ENCODE results near the gene TUBB8.
"Not testable (repeated sequence)": the region's sequence is repeated elsewhere in the genome, so short reads cannot be mapped to it uniquely, and the experiment has no call there.

- not testable (repeated sequence) for TF ChIP-seq CTCF (conservative IDR thresholded peaks at IDR 0.05; ENCODE audit: low read length); EZH2phosphoT487 (IDR thresholded peaks at IDR 0.05; ENCODE audit: borderline replicate concordance)
Observed at GRCh38 chr10:73543-74265, 24.6 kb upstream of the TUBB8 start.
